ENCODE data around the gene GOLGA8T.
"Not testable (repeated sequence)": the region's sequence is repeated elsewhere in the genome, so short reads cannot be mapped to it uniquely, and the experiment has no call there.

The GOLGA8T gene

GRCh38 chr15:30189754-30190153 is 54.9 kb downstream of the GOLGA8T start:
- H3K9ac ChIP-seq (ENCODE audit: low read depth, low read length, poor library complexity); H3K36me3 ChIP-seq (replicated peaks in 1 of 2; ENCODE audit: control insufficient read depth in 2 of 2, insufficient read depth in 2 of 2, low read length in 2 of 2); H3K18ac ChIP-seq (ENCODE audit: low read length); H2BK120ac ChIP-seq (ENCODE audit: low read depth, low read length); H3K4me3 ChIP-seq (ENCODE audit: low read length in 2 of 2); H3K4ac ChIP-seq (ENCODE audit: low read length); H3K79me1 ChIP-seq (ENCODE audit: low read depth, low read length); H3K27ac ChIP-seq (replicated peaks; ENCODE audit: low read length); H2AK5ac ChIP-seq (ENCODE audit: low read depth, low read length); H4K91ac ChIP-seq (ENCODE audit: low read depth, low read length, poor library complexity); H2AFZ ChIP-seq (ENCODE audit: low read length); H2BK5ac ChIP-seq (ENCODE audit: low read length); H3K4me1 ChIP-seq (ENCODE audit: control insufficient read depth in 2 of 2, insufficient read depth in 1 of 2, low read depth in 1 of 2, low read length in 2 of 2); H3K27me3 ChIP-seq (ENCODE audit: control insufficient read depth in 3 of 3, insufficient read depth in 3 of 3, low read depth in 1 of 3, low read length in 3 of 3); H3K23ac ChIP-seq (ENCODE audit: low read depth, low read length, poor library complexity); H2BK12ac ChIP-seq (ENCODE audit: low read length); H4K8ac ChIP-seq (ENCODE audit: low read depth, low read length); H2BK15ac ChIP-seq (ENCODE audit: low read length); DNase-seq (ENCODE audit: low spot score); H3K14ac ChIP-seq (ENCODE audit: low read length); H3K4me2 ChIP-seq (ENCODE audit: insufficient read depth, low read length, poor library complexity, severe bottlenecking); H3K9me3 ChIP-seq (replicated peaks in 1 of 2; ENCODE audit: control insufficient read depth in 2 of 2, insufficient read depth in 1 of 2, low read depth in 1 of 2, low read length in 2 of 2): not testable (repeated sequence)
- WGBS, 2 donors (ENCODE audit: extremely low coverage in 2 of 2, insufficient read length in 2 of 2, insufficient replicate concordance in 1 of 2) = no CpG with 5 or more reads among the region's 1 CpG

GRCh38 chr15:30191143-30191542 is 56.3 kb downstream of the GOLGA8T start:
- H3K79me1 ChIP-seq (ENCODE audit: low read depth, low read length); H3K4ac ChIP-seq (ENCODE audit: low read length); H3K36me3 ChIP-seq (replicated peaks in 1 of 2; ENCODE audit: control insufficient read depth in 2 of 2, insufficient read depth in 2 of 2, low read length in 2 of 2); H2BK12ac ChIP-seq (ENCODE audit: low read length); H2AK5ac ChIP-seq (ENCODE audit: low read depth, low read length); H2BK120ac ChIP-seq (ENCODE audit: low read depth, low read length); H3K27me3 ChIP-seq (ENCODE audit: control insufficient read depth in 3 of 3, insufficient read depth in 3 of 3, low read depth in 1 of 3, low read length in 3 of 3); H4K91ac ChIP-seq (ENCODE audit: low read depth, low read length, poor library complexity); H2AFZ ChIP-seq (ENCODE audit: low read length); H3K9me3 ChIP-seq (replicated peaks in 1 of 2; ENCODE audit: control insufficient read depth in 2 of 2, insufficient read depth in 1 of 2, low read depth in 1 of 2, low read length in 2 of 2); H3K9ac ChIP-seq (ENCODE audit: low read depth, low read length, poor library complexity); H2BK5ac ChIP-seq (ENCODE audit: low read length); H3K4me1 ChIP-seq (ENCODE audit: control insufficient read depth in 2 of 2, insufficient read depth in 1 of 2, low read depth in 1 of 2, low read length in 2 of 2); DNase-seq (ENCODE audit: low spot score); H3K4me3 ChIP-seq (ENCODE audit: low read length in 2 of 2); H3K23ac ChIP-seq (ENCODE audit: low read depth, low read length, poor library complexity); H3K18ac ChIP-seq (ENCODE audit: low read length); H3K4me2 ChIP-seq (ENCODE audit: insufficient read depth, low read length, poor library complexity, severe bottlenecking); H2BK15ac ChIP-seq (ENCODE audit: low read length); H3K14ac ChIP-seq (ENCODE audit: low read length); H4K8ac ChIP-seq (ENCODE audit: low read depth, low read length); H3K27ac ChIP-seq (replicated peaks; ENCODE audit: low read length): not testable (repeated sequence)
- WGBS, 2 donors (ENCODE audit: extremely low coverage in 2 of 2, insufficient read length in 2 of 2, insufficient replicate concordance in 1 of 2) = no CpG with 5 or more reads among the region's 23 CpGs

GRCh38 chr15:30191639-30192038 is 56.8 kb downstream of the GOLGA8T start:
- H2BK15ac ChIP-seq (ENCODE audit: low read length); DNase-seq (ENCODE audit: low spot score); H3K9ac ChIP-seq (ENCODE audit: low read depth, low read length, poor library complexity); H2BK5ac ChIP-seq (ENCODE audit: low read length); H2BK12ac ChIP-seq (ENCODE audit: low read length); H3K4me3 ChIP-seq (ENCODE audit: low read length in 2 of 2); H3K14ac ChIP-seq (ENCODE audit: low read length); H3K4me1 ChIP-seq (ENCODE audit: control insufficient read depth in 2 of 2, insufficient read depth in 1 of 2, low read depth in 1 of 2, low read length in 2 of 2); H3K23ac ChIP-seq (ENCODE audit: low read depth, low read length, poor library complexity); H2BK120ac ChIP-seq (ENCODE audit: low read depth, low read length); H3K79me1 ChIP-seq (ENCODE audit: low read depth, low read length); H2AFZ ChIP-seq (ENCODE audit: low read length); H4K91ac ChIP-seq (ENCODE audit: low read depth, low read length, poor library complexity); H3K9me3 ChIP-seq (replicated peaks in 1 of 2; ENCODE audit: control insufficient read depth in 2 of 2, insufficient read depth in 1 of 2, low read depth in 1 of 2, low read length in 2 of 2); H3K36me3 ChIP-seq (replicated peaks in 1 of 2; ENCODE audit: control insufficient read depth in 2 of 2, insufficient read depth in 2 of 2, low read length in 2 of 2); H3K27me3 ChIP-seq (ENCODE audit: control insufficient read depth in 3 of 3, insufficient read depth in 3 of 3, low read depth in 1 of 3, low read length in 3 of 3); H3K18ac ChIP-seq (ENCODE audit: low read length); H2AK5ac ChIP-seq (ENCODE audit: low read depth, low read length); H3K4me2 ChIP-seq (ENCODE audit: insufficient read depth, low read length, poor library complexity, severe bottlenecking); H3K27ac ChIP-seq (replicated peaks; ENCODE audit: low read length); H4K8ac ChIP-seq (ENCODE audit: low read depth, low read length); H3K4ac ChIP-seq (ENCODE audit: low read length): not testable (repeated sequence)
- WGBS, 2 donors (ENCODE audit: extremely low coverage in 2 of 2, insufficient read length in 2 of 2, insufficient replicate concordance in 1 of 2) = no CpG with 5 or more reads among the region's 37 CpGs

- H3K27ac ChIP-seq (replicated peaks; ENCODE audit: low read length); H2BK12ac ChIP-seq (ENCODE audit: low read length); H3K4ac ChIP-seq (ENCODE audit: low read length); H2BK120ac ChIP-seq (ENCODE audit: low read depth, low read length); H3K23ac ChIP-seq (ENCODE audit: low read depth, low read length, poor library complexity); DNase-seq (ENCODE audit: low spot score); H2AFZ ChIP-seq (ENCODE audit: low read length); H4K91ac ChIP-seq (ENCODE audit: low read depth, low read length, poor library complexity); H3K4me1 ChIP-seq (ENCODE audit: control insufficient read depth in 2 of 2, insufficient read depth in 1 of 2, low read depth in 1 of 2, low read length in 2 of 2); H3K9me3 ChIP-seq (replicated peaks in 1 of 2; ENCODE audit: control insufficient read depth in 2 of 2, insufficient read depth in 1 of 2, low read depth in 1 of 2, low read length in 2 of 2); H2AK5ac ChIP-seq (ENCODE audit: low read depth, low read length); H3K18ac ChIP-seq (ENCODE audit: low read length); H3K9ac ChIP-seq (ENCODE audit: low read depth, low read length, poor library complexity); H2BK15ac ChIP-seq (ENCODE audit: low read length); H3K27me3 ChIP-seq (ENCODE audit: control insufficient read depth in 3 of 3, insufficient read depth in 3 of 3, low read depth in 1 of 3, low read length in 3 of 3); H3K14ac ChIP-seq (ENCODE audit: low read length); H2BK5ac ChIP-seq (ENCODE audit: low read length); H3K4me2 ChIP-seq (ENCODE audit: insufficient read depth, low read length, poor library complexity, severe bottlenecking); H3K36me3 ChIP-seq (replicated peaks in 1 of 2; ENCODE audit: control insufficient read depth in 2 of 2, insufficient read depth in 2 of 2, low read length in 2 of 2); H4K8ac ChIP-seq (ENCODE audit: low read depth, low read length); H3K79me1 ChIP-seq (ENCODE audit: low read depth, low read length); H3K4me3 ChIP-seq (ENCODE audit: low read length in 2 of 2): not testable (repeated sequence)
- WGBS, 2 donors (ENCODE audit: extremely low coverage in 2 of 2, insufficient read length in 2 of 2, insufficient replicate concordance in 1 of 2) = no CpG with 5 or more reads among the region's 53 CpGs
These were observed 57.4 kb downstream of the GOLGA8T start for GRCh38 chr15:30192119-30192745.
